HG02884 (cell line): ENCODE results near the gene NFATC2IP.
A peak's percentile ranks its signal among the peaks of the same experiment; 100 is the strongest.
"Not testable (repeated sequence)": the region's sequence is repeated elsewhere in the genome, so short reads cannot be mapped to it uniquely, and the experiment has no call there.

Experiments used
- ATAC-seq: cut with Tn5 transposase; IDR thresholded peaks from one replicate; pipeline ENCODE4 v1.9.1; 2021; ENCODE audit warnings: mild to moderate bottlenecking, moderate library complexity; ENCODE audit not compliant: unreplicated experiment

The NFATC2IP gene

GRCh38 chr16:28964496-28964895 is 13.8 kb downstream of the NFATC2IP start:
- ATAC-seq, result no peak

GRCh38 chr16:28967156-28967555 is 16.4 kb downstream of the NFATC2IP start:
- ATAC-seq, result no peak

- ATAC-seq, result not testable (repeated sequence)
These were observed 19.0 kb downstream of the NFATC2IP start for GRCh38 chr16:28969696-28970095.

- no peak for ATAC-seq
These were observed 23.3 kb downstream of the NFATC2IP start for GRCh38 chr16:28974007-28974436.

- peak; percentile 88 for ATAC-seq
These were observed 23.9 kb downstream of the NFATC2IP start, which contains the start of gene SPNS1 for GRCh38 chr16:28974437-28975157. SPNS1 (plus strand) TSS chr16:28974778; CDS start chr16:28975152, 374 bp downstream.

GRCh38 chr16:28975158-28975599 is 24.4 kb downstream of the NFATC2IP start:
- ATAC-seq, result peak; percentile 13

- ATAC-seq, result no peak
These were observed 27.2 kb downstream of the NFATC2IP start for GRCh38 chr16:28977703-28978662.

- ATAC-seq, result not testable (repeated sequence)
These were observed 29.6 kb downstream of the NFATC2IP start for GRCh38 chr16:28980330-28980729.

GRCh38 chr16:28980929-28981328 is 30.2 kb downstream of the NFATC2IP start:
- ATAC-seq, result no peak

GRCh38 chr16:28981517-28981916 is 30.8 kb downstream of the NFATC2IP start:
- ATAC-seq, result no peak

- ATAC-seq, result no peak
These were observed 31.7 kb downstream of the NFATC2IP start for GRCh38 chr16:28982418-28982817.

- ATAC-seq, result no peak
These were observed 32.2 kb downstream of the NFATC2IP start for GRCh38 chr16:28982949-28983348.

GRCh38 chr16:28983644-28984043 is 32.9 kb downstream of the NFATC2IP start:
- ATAC-seq, result no peak

- ATAC-seq, result no peak
These were observed 33.4 kb downstream of the NFATC2IP start for GRCh38 chr16:28984091-28984490.

GRCh38 chr16:28984619-28985135 is 33.9 kb downstream of the NFATC2IP start, which contains the start of gene LAT:
LAT (plus strand) TSS chr16:28985052; CDS start chr16:28985418, 366 bp downstream.
- ATAC-seq, result no peak

GRCh38 chr16:28985211-28986041 is 34.7 kb downstream of the NFATC2IP start:
- no peak for ATAC-seq

- no peak for ATAC-seq
These were observed 35.3 kb downstream of the NFATC2IP start for GRCh38 chr16:28986046-28986445.

GRCh38 chr16:28986492-28986891 is 35.8 kb downstream of the NFATC2IP start:
- no peak for ATAC-seq

GRCh38 chr16:28987170-28987853 is 36.6 kb downstream of the NFATC2IP start:
- no peak for ATAC-seq

GRCh38 chr16:28989363-28989762 is 38.6 kb downstream of the NFATC2IP start:
- ATAC-seq, result no peak
